Subcutaneous adipose tissue (tissue), 4 donors: ENCODE results near the gene PYGB. TPM values are rescaled to one million over a fixed set of nuclear protein-coding genes. Genes with fewer than 3 reads are reported as not detected.

Experiments used
- CTCF ChIP-seq: fragments of 450-650 bp; IDR thresholded peaks from one replicate; pipeline ENCODE4 v1.5.1; 2016; ENCODE audit warnings: low read depth, mild to moderate bottlenecking, control low read depth, antibody characterized with exemption, moderate library complexity
- total RNA-seq, 4 donors: library from RNA; depleted of rRNA; stranded (reverse); fragments of >200 nt; gene quantifications; one replicate each; pipeline ENCODE4 v1.1.0, GENCODE V29; 2016

PYGB gene
- 100 to 1,000 TPM in 3 of 4 donors, 10 to 100 TPM in 1; 99.3 to 216 (median 137) TPM for total RNA-seq

- no peak for TF ChIP-seq CTCF
These were observed at the start of gene PYGB for GRCh38 chr20:25247956-25248785. Gene PYGB, plus strand, starts transcription at chr20:25248085. Its CDS starts 94 bp downstream, at chr20:25248179.

DNA sequence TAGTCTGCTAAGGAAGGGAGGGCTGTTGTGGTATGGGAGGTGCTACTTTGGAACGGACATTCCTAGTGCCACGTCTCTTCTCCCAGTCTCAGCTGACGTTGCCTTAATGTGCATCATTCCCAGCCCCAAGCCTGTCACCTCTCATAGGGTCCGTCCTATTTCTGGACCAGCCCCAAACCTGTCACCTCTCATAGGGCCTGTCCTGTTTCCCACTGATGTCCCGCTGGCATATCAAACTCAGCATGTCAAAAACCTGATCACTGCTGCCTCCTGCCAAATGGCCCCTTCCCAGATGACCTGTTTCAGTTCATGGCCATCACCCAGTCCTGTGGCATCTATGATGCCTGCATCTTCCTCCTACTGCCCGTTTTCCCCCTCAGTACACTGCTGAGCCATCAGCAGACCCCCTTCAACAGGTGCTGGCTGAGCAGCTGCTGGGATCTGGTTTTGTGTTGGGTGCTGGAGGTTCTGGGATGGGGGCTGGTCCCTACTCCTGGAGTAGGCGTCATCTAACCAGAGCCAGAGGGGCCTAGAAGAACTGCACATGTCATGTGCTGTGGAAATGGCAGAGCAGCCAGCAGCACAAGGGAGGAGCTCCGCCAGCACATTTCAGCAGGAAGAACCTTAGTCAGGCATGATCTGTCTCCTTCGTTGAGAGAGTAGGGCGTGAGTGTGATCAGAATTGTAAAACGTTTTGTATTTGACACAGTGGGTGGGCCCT lies 49.1 kb upstream of the PYGB start:
- no peak for TF ChIP-seq CTCF

DNA sequence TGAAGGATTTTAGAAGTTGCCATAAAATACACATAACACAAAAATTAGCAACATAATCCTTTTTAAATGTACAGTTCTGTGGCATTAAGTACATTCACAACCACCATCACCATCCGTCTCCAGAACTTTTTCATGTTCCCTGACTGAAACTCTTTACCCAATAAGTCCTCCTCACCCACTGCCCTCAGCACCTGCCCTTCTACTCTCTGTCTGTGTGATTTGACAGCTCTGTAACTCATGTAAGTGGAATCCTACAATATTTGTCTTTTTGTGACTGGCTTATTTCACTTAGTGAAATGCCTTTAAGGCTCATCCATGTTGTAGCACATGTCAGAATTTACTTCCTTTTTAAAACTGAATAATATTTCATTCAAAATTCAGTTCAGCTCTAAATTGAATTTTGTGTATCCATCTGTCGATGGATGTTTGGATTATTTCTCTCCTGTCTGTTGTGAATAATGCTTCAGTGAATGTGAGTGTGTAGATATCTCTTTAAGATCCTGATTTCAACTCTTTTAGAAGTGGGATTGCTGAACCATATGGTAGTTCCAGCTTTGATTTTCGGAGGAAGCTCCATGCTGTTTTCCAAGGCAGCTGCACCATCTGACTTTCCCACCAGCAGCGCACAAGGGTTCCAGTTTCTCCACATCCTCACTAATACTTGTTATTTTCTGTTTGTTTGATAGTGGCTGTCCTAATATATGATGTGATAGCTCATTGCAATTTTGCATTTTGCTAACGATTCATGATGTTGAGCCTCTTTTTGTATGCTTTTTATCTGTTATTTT lies 48.2 kb upstream of the PYGB start:
- no peak for TF ChIP-seq CTCF

DNA sequence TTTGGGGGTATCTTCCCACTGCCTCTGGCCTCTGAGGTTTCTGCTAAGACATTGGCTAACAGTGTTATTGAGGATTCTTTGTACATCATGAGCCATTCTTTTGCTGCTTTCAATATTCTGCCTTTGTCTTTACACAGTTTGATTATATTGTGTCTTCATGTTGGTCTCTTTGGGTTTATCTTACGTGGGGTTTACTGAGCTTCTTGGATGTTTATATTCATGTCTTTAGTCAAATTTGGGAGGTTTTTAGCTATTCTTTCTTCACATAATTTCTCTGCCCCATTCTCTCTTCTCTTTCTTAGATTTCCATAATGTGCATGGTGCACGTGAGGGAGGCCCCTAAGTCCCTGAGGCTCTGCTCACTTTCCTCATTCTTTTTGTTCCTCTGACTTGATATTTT lies 44.8 kb upstream of the PYGB start:
- no peak for TF ChIP-seq CTCF

DNA sequence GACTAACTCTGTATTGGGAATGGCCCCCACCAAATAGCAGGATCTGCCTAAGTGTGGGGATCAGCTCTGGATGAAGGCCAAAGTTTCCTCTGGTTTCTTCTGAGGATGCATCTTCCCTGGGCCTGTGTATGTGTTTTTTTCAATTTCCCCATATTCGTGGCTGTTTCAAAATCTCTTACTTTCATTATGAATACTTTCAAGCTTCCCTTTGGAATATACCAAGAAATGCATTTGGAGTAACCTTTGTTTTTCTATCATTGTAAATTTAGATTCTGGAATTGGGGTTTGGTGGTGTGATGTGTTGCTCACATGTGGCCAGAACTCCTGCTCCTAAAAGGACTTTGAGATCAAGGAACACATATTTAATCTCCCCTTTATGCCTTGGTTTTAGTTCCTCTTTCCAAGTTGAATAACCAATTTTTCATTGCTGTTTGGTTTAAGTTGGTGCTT lies 44.0 kb upstream of the PYGB start:
- TF ChIP-seq CTCF, result no peak

DNA sequence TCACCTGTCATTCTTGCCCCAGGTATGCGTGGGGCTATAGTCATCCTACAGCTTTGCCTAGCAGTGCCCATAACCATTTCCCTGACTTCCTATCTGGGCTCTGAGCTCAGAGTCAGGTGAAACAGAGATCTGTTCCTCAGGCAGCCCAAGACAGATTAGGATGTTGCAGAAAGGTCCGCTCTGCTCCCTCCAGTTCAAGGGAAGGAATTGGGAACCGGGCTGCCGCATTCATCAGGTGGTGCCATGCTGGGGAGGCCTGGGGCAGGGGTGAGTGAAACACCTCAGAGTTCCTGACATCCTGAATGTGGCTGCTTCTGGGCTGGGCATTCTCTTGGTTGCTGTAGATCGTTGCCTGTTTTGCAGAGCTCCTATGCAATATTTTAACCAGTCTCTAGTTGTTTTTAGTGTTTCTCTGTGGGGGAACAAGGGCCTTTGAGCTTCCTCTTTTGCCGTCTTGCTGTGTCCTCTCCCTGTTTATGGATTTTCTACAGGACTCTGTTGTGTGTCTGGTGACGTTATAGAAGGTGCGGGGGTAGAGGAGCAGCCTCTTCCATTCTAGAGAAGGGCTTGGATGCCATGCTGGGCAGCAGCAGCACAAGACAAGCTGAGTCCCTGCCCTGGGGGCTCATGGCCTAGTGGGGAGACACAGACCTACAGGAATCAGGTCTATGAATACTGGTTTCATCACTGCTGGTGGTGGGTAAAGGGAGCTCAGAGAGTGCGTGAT lies 43.2 kb upstream of the PYGB start:
- TF ChIP-seq CTCF, result no peak
